HG03354 (cell line): ENCODE data around the gene AGRN.
"Not testable (repeated sequence)": the region's sequence is repeated elsewhere in the genome, so short reads cannot be mapped to it uniquely, and the experiment has no call there.

Experiments
- ATAC-seq: cut with Tn5 transposase; IDR thresholded peaks from one replicate; pipeline ENCODE4 v1.9.1; 2021; ENCODE audit warnings: mild to moderate bottlenecking; ENCODE audit not compliant: unreplicated experiment, poor library complexity, severe bottlenecking

The AGRN gene

DNA sequence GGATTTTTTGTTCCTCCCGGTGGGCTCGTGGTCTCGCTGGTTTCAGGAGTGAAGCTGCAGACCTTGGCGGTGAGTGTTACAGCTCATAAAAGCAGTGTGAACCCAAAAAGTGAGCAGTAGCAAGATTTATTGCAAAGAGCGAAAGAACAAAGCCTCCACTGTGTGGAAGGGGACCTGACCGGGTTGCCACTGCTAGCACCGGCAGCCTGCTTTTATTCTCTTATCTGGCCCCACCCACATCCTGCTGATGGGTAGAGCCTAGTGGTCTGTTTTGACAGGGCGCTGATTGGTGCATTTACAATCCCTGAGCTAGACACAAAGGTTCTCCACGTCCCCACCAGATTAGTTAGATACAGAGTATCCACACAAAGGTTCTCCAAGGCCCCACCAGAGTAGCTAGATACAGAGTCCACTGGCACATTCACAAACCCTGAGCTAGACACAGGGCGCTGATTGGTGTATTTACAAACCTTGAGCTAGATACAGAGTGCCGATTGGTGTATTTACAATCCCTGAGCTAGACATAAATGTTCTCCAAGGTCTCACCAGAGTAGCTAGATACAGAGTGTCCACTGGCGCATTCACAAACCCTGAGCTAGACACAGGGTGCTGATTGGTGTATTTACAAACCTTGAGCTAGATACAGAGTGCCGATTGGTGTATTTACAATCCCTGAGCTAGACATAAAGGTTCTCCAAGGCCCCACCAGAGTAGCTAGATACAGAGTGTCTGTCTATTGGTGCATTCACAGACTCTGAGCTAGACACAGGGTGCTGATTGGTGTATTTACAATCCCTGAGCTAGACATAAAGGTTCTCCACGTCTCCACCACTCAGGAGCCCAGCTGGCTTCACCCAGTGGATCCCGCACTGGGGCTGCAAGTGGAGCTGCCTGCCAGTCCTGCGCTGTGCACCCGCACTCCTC lies 2.3 kb upstream of the AGRN start:
- ATAC-seq, result not testable (repeated sequence)

GRCh38 chr1:1018321-1018685 lies 1.6 kb upstream of the AGRN start:
- ATAC-seq, result not testable (repeated sequence)

DNA sequence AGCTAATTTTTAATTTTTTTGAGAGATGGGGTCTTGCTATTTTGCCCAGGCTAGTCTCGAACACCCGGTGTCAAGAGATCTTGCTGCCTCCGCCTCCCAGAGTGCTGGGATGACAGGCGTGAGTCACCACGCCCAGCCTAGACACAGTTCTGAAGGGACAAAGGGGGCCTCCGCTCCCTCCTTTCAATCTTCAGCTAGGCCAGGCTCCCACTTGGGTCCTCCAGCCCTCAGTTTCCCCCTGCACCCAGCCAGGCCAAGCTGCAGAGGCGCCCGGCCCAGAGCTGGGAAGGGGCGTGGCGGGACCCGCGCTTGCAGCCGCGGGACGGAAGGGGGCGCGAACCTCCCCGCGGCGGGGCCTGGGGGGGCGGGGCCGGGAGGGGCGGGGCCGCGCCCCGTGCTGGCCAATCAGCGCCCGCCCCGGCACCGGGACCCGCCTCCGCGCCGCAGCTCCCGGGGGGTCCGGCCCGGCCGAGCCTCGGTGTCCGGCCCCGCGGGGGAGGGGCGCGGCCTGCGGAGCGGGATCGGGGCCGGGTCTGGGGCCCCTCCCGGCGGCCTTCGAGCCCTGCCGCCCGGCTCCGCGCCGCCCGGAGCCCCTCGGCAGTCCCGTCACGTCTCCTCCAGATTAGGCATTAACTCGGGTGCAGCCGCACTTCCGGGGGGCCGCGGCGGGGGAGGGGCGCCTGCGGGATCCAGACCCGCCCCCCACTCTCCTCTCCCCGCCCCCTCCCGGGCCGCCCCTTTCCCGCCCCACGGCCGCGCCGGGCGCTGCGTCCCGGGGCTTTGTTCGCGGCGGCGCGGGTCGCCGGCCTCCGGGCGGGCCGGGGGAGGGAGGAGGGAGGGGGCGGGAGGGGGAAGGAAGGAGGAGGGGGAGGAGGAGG lies 559 bp upstream of the AGRN start:
- peak; percentile 63 for ATAC-seq

DNA sequence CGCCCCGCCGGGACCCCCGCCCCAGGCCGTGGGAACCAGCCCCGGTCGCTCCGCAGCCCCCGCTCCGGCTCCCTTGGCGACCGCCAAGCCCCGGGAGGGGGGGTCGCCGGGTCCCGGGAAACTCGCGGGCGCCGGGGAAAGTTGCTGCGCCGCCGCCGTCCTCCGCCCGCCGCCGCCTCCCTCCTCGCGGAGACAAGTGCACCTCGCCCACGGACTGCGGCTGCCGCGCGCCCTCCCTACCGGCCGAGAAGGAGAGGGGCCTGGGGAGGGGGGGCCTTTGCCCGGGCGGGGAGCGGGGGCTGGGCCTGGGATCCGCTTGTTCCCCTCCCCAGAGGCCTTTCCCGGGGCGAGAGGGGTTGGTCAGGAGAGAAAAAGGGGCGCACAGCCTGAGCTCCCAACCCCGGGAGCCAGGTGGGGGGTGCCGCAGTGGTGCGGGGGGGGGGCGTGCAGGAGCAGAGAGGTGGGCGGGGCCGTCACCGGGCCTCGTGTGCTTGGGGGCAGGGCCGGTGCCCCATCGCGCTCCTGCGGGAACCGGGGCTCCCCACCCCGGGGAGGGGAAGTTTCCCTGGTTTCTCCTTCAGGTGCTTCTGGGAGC lies 592 bp downstream of the AGRN start:
- peak; percentile 20 for ATAC-seq

GRCh38 chr1:1021010-1021919 lies 1.3 kb downstream of the AGRN start:
- ATAC-seq, result no peak

DNA sequence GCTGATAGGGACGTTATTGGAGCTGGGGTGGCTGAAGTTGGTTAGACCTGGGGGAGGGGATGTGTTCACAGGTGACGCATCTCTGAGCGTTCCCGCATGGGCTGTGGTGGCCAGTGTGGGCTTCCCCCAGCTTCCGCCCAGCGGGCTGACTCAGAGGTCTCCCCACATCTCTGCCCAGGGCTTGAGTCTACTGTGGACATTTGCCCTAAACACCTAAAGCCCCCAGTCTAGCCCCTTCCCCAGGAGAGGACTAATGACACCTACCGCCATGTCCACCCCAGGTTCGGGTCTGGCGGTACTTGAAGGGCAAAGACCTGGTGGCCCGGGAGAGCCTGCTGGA lies 2.0 kb downstream of the AGRN start:
- no peak for ATAC-seq

DNA sequence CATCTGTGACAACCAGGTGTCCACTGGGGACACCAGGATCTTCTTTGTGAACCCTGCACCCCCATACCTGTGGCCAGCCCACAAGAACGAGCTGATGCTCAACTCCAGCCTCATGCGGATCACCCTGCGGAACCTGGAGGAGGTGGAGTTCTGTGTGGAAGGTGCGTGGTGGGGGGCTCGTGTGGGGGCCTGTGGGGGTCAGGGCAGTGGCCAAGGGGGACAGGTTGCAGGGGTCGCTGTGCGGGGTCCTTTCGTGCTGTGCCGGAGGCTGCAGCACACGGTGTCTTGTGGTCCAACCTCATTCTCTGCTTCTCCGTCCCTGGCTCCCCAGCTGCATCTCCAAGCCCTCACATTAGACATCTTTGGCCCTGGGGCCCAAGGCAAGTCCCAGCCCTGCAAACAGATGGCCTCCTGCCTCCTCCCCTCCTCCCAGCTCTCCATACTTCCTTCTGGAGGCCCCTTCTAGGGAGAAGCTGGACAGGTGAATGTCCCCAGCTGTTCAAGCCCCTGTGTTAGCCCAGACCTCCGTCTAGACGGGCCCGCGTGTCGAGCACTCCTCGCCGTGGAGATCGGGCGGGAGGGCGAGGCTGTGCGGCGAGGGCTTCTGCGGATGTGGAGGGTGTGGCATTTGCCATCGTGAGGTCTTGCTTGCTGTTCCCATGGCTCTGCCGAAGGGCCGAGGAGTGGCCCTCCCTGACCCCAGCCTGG lies 2.5 kb downstream of the AGRN start:
- no peak for ATAC-seq

GRCh38 chr1:1023700-1024099 lies 3.8 kb downstream of the AGRN start:
- no peak for ATAC-seq

- no peak for ATAC-seq
Observed at GRCh38 chr1:1024149-1024770, 4.3 kb downstream of the AGRN start.

- ATAC-seq, result no peak
Observed at GRCh38 chr1:1024771-1025699, 5.1 kb downstream of the AGRN start.

DNA sequence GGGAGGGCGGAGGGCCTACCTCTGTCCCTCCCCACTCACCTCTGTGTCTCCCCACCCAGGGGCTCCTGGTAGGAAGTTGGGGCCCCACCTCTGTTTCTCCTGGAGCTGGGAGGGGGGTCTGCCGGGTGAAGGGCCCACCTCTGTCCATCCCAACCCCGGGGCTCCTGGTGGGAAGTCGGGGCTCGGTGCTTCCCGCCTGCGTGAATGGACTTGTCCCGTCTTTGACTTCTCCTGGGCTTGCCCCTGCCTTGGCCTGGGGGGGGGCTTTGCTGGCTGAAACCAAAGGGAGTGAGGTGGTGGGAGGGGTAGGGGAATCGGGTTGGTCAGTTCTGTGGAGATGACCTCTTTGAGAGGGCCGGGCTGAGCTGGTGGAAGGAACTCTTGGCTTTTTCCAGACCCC lies 5.8 kb downstream of the AGRN start:
- no peak for ATAC-seq

DNA sequence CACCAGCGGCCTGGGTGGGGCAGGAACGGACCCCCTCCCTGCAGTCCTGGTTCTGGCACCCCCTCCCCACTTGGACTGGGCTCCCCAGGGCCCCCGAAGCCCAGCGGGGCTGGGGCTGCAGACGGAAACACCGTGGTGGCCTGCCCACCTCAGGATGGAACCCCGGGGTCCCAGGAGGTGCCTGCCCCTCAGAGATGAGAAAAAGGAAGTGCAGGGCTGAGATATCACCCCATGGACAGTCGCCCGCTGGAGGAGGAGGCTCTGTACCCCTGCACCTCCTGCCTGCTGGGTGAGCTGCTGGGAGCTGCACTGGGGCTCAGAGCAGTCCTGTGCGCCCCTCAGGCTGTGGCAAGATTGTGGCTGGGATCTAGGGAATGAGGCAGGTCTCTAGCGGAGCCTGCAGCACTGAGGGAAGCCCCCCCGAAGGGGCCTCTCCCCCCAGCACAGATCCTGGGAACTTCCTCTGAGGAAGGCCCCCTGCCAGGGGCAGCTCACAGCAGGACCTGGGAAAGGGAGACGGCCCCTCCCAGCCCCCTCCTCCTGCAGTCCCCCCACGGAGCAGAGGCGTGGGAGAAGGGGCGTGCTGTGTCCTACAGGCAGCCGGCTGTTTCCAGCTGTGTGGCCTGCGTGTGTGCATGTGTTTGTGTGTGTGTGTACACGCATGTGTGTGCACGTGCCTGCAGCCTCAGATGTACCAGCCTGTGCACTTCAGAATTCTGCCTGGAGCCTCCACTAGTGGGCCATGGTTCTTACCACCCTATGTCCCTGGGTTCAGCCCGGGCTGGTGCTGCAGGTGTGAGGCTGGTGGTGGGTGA lies 6.9 kb downstream of the AGRN start:
- ATAC-seq, result no peak

- ATAC-seq, result no peak
Observed at GRCh38 chr1:1027791-1028190, 7.9 kb downstream of the AGRN start.

- ATAC-seq, result not testable (repeated sequence)
Observed at GRCh38 chr1:1030867-1031658, 11.1 kb downstream of the AGRN start.

- ATAC-seq, result no peak
Observed at GRCh38 chr1:1031659-1032235, 11.8 kb downstream of the AGRN start.

GRCh38 chr1:1032424-1032823 lies 12.5 kb downstream of the AGRN start:
- ATAC-seq, result no peak
